Osteoblast (primary cell): ENCODE results near the gene TMEM256. TPM values are rescaled to one million over a fixed set of nuclear protein-coding genes. Genes with fewer than 3 reads are reported as not detected.

ENCODE experiments used
- DNase-seq: peaks from one replicate; pipeline ENCODE4 v3.0.0; 2011; ENCODE audit warnings: low spot score, mixed read lengths; ENCODE audit not compliant: insufficient read length; ENCODE audit errors: missing footprints
- H2AFZ ChIP-seq: 2 replicates; pipeline ENCODE4 v1.6.0; 2011; ENCODE audit warnings: mild to moderate bottlenecking, low read length
- H3K27ac ChIP-seq: 2 replicates; pipeline ENCODE4 v1.5.1; 2011; ENCODE audit warnings: mild to moderate bottlenecking, low read depth, low read length, moderate library complexity
- H3K27me3 ChIP-seq: 2 replicates; pipeline ENCODE4 v1.6.0; 2012; ENCODE audit warnings: mild to moderate bottlenecking, control low read depth, inconsistent platforms, low read length, moderate library complexity; ENCODE audit not compliant: insufficient read depth
- H3K36me3 ChIP-seq: 2 replicates; pipeline ENCODE4 v1.5.1; 2011; ENCODE audit warnings: mild to moderate bottlenecking, low read length, control low read depth, moderate library complexity; ENCODE audit not compliant: insufficient read depth
- H3K4me1 ChIP-seq: 2 replicates; pipeline ENCODE4 v1.5.1; 2011; ENCODE audit warnings: mild to moderate bottlenecking, low read length, control low read depth, moderate library complexity; ENCODE audit not compliant: insufficient read depth
- H3K4me2 ChIP-seq: 2 replicates; pipeline ENCODE4 v1.6.0; 2011; ENCODE audit warnings: mild to moderate bottlenecking, low read length; ENCODE audit not compliant: insufficient read depth
- H3K4me3 ChIP-seq: fragments of 200-600 bp; sonication (generic); 3 replicates; pipeline ENCODE4 v1.5.1; 2012; ENCODE audit warnings: mild to moderate bottlenecking, low read length, inconsistent platforms; ENCODE audit not compliant: insufficient read depth
- H3K79me2 ChIP-seq: 2 replicates; pipeline ENCODE4 v1.6.0; 2012; ENCODE audit warnings: mild to moderate bottlenecking, low read length, control low read depth, inconsistent platforms; ENCODE audit not compliant: insufficient read depth
- H3K9me3 ChIP-seq: 2 replicates; pipeline ENCODE4 v1.5.1; 2011; ENCODE audit warnings: low read depth, low read length, control low read depth
- H4K20me1 ChIP-seq: 2 replicates; pipeline ENCODE4 v1.6.0; 2012; ENCODE audit warnings: mild to moderate bottlenecking, low read length, control low read depth; ENCODE audit not compliant: insufficient read depth
- total RNA-seq: library from RNA; depleted of rRNA; stranded (reverse); fragments of >200 nt; gene quantifications from 2 replicates; pipeline ENCODE4 v1.2.3, GENCODE V29; 2012
- TF ChIP-seq, protein P1 (sequence below): IDR thresholded peaks from 2 replicates; pipeline ENCODE4 v1.5.1; 2011; ENCODE audit warnings: mild to moderate bottlenecking, low read depth, low read length, moderate library complexity; ENCODE audit errors: extremely low read depth

The TMEM256 gene
- total RNA-seq, 1 donor, result 59.4 TPM

DNA sequence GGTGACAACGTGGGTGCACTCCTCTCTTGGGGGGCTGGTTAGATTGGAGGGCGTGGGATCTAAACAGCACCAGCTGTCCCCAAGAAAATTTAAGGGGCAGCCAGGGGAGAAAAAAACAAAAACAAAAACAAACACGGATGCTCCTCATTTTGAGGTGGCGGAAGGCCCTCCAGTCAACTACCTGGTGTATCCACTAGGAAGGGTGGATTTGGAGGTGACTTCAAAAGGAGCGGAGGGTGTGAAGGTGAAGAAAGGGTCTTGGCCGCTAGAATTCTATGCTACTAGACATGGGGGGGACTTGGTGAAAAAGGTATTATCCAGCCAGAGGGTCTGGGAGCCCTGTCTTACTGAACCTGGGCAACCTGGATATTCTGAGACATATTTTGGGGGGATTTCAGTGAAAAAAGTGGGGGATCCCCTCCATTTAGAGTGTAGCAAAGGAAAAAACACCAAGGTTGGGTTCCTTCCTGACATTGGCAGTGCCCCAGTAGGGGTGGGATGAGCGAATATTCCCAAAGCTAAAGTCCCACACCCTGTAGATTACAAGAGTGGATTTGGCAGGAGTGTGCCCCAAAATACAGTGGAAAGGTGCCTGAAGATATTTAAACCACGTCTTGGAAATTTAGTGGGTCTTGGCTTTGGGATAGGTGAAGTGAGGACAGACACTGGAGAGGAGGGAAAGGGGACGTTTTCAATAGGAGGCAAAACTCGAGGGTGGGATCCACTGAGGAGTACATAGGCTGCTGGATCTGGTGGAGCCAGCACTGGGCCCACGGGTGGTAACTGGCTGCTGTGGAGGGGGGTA, 35.0 kb upstream of the TMEM256 start:
- DNase-seq, result peak; percentile 80

DNA sequence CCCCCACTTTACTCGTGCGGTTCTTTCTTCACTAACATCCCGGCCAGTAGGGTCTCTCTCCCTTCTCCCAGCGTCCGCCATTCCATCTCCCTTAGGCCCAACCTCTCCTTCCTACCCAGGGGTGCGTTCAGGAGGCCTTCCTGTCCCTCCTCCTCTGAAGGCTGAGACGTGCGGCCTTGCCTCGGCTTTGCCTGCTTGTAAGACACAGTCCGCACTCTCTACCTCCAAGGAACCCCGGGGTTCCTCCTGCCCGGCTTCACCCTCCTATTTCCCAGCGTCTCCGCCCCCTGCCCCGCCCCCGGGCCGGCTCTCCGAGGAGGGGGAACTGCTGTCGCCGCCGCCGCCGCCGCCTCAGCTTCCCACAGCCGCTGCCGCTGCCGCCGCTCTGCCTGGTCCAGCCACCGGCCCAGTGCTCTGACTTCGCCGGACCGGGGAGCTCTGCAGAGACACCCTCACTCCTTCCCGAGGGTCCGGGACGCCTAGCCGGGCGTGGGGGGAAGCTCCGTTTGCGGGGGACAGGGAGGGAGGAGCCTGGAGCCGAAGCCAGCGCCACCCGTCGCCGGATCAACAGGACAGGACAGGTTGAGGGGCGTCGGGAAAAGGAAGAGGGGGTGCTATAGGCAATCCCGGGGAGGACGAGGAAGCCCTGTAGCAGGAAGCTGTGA, 34.2 kb upstream of the TMEM256 start:
- DNase-seq, result peak; percentile 86
- peak overlapping the region; percentile 85 for H3K4me2 ChIP-seq

More for the DNA sequence above, 35.0 kb upstream of the TMEM256 start:
- H4K20me1 ChIP-seq, result no peaks in the 10 kb centered on the region
- H3K27ac ChIP-seq, result no peak overlapping the region
- no peak overlapping the region for H3K4me3 ChIP-seq
- H3K4me2 ChIP-seq, result no peak overlapping the region
- H3K36me3 ChIP-seq, result no peaks in the 10 kb centered on the region
- H3K9me3 ChIP-seq, result no peaks in the 10 kb centered on the region
- TF ChIP-seq, protein P1, sequence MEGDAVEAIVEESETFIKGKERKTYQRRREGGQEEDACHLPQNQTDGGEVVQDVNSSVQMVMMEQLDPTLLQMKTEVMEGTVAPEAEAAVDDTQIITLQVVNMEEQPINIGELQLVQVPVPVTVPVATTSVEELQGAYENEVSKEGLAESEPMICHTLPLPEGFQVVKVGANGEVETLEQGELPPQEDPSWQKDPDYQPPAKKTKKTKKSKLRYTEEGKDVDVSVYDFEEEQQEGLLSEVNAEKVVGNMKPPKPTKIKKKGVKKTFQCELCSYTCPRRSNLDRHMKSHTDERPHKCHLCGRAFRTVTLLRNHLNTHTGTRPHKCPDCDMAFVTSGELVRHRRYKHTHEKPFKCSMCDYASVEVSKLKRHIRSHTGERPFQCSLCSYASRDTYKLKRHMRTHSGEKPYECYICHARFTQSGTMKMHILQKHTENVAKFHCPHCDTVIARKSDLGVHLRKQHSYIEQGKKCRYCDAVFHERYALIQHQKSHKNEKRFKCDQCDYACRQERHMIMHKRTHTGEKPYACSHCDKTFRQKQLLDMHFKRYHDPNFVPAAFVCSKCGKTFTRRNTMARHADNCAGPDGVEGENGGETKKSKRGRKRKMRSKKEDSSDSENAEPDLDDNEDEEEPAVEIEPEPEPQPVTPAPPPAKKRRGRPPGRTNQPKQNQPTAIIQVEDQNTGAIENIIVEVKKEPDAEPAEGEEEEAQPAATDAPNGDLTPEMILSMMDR, result no peak
- H3K27me3 ChIP-seq, result peaks cover 40% of the 10 kb centered on the region
- H3K79me2 ChIP-seq, result no peaks in the 10 kb centered on the region
- H2AFZ ChIP-seq, result no peak overlapping the region
- peaks cover 28% of the 10 kb centered on the region for H3K4me1 ChIP-seq

DNA sequence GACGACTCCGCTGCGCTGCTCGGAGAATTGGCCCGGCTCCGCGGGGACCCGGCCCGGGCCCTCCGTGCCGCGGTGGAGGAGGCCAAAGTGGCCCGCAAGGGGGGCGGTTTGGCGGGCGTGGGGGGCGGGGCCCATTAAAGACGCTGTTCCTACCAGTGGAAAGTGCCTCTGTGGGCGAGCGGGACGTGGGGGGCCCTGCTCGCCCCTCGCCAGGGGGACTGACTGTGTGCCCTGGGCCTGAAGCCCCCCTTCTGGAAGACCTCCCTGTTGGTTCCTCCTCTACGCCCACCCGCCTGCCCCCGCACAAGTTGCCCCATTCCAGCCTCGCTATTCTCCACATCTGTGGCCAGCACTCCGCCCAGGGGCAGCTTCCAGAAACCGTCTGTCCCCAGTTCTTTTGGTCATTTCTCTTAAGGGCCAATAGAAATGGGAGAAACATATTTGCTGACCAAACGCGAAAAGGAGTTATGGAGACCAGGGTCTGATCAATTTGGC, 33.5 kb upstream of the TMEM256 start:
- H3K4me3 ChIP-seq, result peak overlapping the region; percentile 58
- DNase-seq, result peak; percentile 31
- H4K20me1 ChIP-seq, result no peaks in the 10 kb centered on the region
- TF ChIP-seq, protein P1, result no peak
- H3K9me3 ChIP-seq, result no peaks in the 10 kb centered on the region
- no peaks in the 10 kb centered on the region for H3K79me2 ChIP-seq
- H3K27ac ChIP-seq, result no peak overlapping the region
- H2AFZ ChIP-seq, result no peak overlapping the region
- H3K36me3 ChIP-seq, result no peaks in the 10 kb centered on the region
- H3K4me2 ChIP-seq, result peak overlapping the region; percentile 85
- peaks cover 40% of the 10 kb centered on the region for H3K27me3 ChIP-seq
- peaks cover 26% of the 10 kb centered on the region for H3K4me1 ChIP-seq

More for the DNA sequence above, 34.2 kb upstream of the TMEM256 start:
- no peaks in the 10 kb centered on the region for H3K36me3 ChIP-seq
- H2AFZ ChIP-seq, result no peak overlapping the region
- peaks cover 26% of the 10 kb centered on the region for H3K4me1 ChIP-seq
- H3K79me2 ChIP-seq, result no peaks in the 10 kb centered on the region
- TF ChIP-seq, protein P1, result no peak
- peak overlapping the region; percentile 37 for H3K4me3 ChIP-seq
- H3K27me3 ChIP-seq, result peaks cover 40% of the 10 kb centered on the region
- no peaks in the 10 kb centered on the region for H3K9me3 ChIP-seq
- H3K27ac ChIP-seq, result no peak overlapping the region
- no peaks in the 10 kb centered on the region for H4K20me1 ChIP-seq
